Right lobe of liver (tissue), 4 donors: ENCODE results near the gene MAP3K14.

Source experiments
- POLR2A ChIP-seq: fragments of 450-650 bp; IDR thresholded peaks from one replicate; pipeline ENCODE4 v1.6.1; 2017; ENCODE audit warnings: antibody characterized with exemption, mild to moderate bottlenecking
- TF ChIP-seq, protein P1 (sequence below), 4 donors: fragments of 200-600 bp in 3 of 4; fragments of 450-650 bp in 1 of 4; IDR thresholded peaks; one replicate each; pipeline versions ENCODE4 v1.5.1 to v1.8.0; 2016 to 2022; ENCODE audit warnings: antibody characterized with exemption in 4 of 4, mild to moderate bottlenecking in 2 of 4
- donor health status: DM: no; HTN: no; CAD: no.
- donor health status: DM: no; HTN: no; CAD: no.
- donor health status: DM: no; HTN: yes; CAD: no.

GRCh38 chr17:45264430-45264829 lies 52.4 kb downstream of the MAP3K14 start:
- TF ChIP-seq, protein P1, sequence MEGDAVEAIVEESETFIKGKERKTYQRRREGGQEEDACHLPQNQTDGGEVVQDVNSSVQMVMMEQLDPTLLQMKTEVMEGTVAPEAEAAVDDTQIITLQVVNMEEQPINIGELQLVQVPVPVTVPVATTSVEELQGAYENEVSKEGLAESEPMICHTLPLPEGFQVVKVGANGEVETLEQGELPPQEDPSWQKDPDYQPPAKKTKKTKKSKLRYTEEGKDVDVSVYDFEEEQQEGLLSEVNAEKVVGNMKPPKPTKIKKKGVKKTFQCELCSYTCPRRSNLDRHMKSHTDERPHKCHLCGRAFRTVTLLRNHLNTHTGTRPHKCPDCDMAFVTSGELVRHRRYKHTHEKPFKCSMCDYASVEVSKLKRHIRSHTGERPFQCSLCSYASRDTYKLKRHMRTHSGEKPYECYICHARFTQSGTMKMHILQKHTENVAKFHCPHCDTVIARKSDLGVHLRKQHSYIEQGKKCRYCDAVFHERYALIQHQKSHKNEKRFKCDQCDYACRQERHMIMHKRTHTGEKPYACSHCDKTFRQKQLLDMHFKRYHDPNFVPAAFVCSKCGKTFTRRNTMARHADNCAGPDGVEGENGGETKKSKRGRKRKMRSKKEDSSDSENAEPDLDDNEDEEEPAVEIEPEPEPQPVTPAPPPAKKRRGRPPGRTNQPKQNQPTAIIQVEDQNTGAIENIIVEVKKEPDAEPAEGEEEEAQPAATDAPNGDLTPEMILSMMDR (IDR thresholded peaks at IDR 0.05): no peak
- TF ChIP-seq POLR2A: no peak
